KOPT-K1 (cell line): ENCODE measurements around the gene IFI44L.

Experiments used
- H3K27ac ChIP-seq: fragments of 200-600 bp; sonication (generic); 2 replicates; pipeline ENCODE4 v1.5.1; 2016; ENCODE audit warnings: antibody characterized with exemption, mild to moderate bottlenecking, low read depth, low read length; ENCODE audit not compliant: poor library complexity, severe bottlenecking
- H3K36me3 ChIP-seq: fragments of 200-600 bp; sonication (generic); 2 replicates; pipeline ENCODE4 v1.5.1; 2017; ENCODE audit warnings: antibody characterized with exemption, mild to moderate bottlenecking, low read length, moderate library complexity; ENCODE audit not compliant: insufficient read depth
- H3K9me3 ChIP-seq: fragments of 200-600 bp; sonication (generic); 2 replicates; pipeline ENCODE4 v1.5.1; 2017; ENCODE audit warnings: antibody characterized with exemption, low read length, mild to moderate bottlenecking; ENCODE audit not compliant: insufficient read depth, poor library complexity, severe bottlenecking

Gene IFI44L

GRCh38 chr1:78663923-78664322 lies 43.7 kb downstream of the IFI44L start:
- H3K9me3 ChIP-seq = no peaks in the 10 kb centered on the region
- H3K27ac ChIP-seq = no peak overlapping the region
- H3K36me3 ChIP-seq = peaks cover 47% of the 10 kb centered on the region

GRCh38 chr1:78664763-78665162 lies 44.5 kb downstream of the IFI44L start:
- Histone ChIP-seq H3K27ac (no peak overlapping the region), H3K36me3 (peaks cover 40% of the 10 kb centered on the region), H3K9me3 (no peaks in the 10 kb centered on the region)

- Histone ChIP-seq H3K27ac (no peak overlapping the region), H3K9me3 (no peaks in the 10 kb centered on the region), H3K36me3 (peaks cover 30% of the 10 kb centered on the region)
Observed at GRCh38 chr1:78665809-78666208, 45.6 kb downstream of the IFI44L start.

GRCh38 chr1:78667939-78668338 lies 47.7 kb downstream of the IFI44L start:
- H3K36me3 ChIP-seq = peaks cover 9% of the 10 kb centered on the region
- H3K9me3 ChIP-seq = no peaks in the 10 kb centered on the region
- no peak overlapping the region for H3K27ac ChIP-seq

- H3K27ac ChIP-seq = no peak overlapping the region
- H3K9me3 ChIP-seq = no peaks in the 10 kb centered on the region
- peaks cover 4% of the 10 kb centered on the region for H3K36me3 ChIP-seq
Observed at GRCh38 chr1:78668427-78668826, 48.2 kb downstream of the IFI44L start.

GRCh38 chr1:78672428-78672827 lies 52.2 kb downstream of the IFI44L start:
- Histone ChIP-seq H3K36me3 (no peaks in the 10 kb centered on the region), H3K9me3 (no peaks in the 10 kb centered on the region), H3K27ac (no peak overlapping the region)

- H3K36me3 ChIP-seq = no peaks in the 10 kb centered on the region
- H3K9me3 ChIP-seq = no peaks in the 10 kb centered on the region
- H3K27ac ChIP-seq = no peak overlapping the region
Observed at GRCh38 chr1:78673120-78673519, 52.9 kb downstream of the IFI44L start.

- Histone ChIP-seq H3K27ac (no peak overlapping the region), H3K36me3 (no peaks in the 10 kb centered on the region), H3K9me3 (no peaks in the 10 kb centered on the region)
Observed at GRCh38 chr1:78676347-78676982, 56.2 kb downstream of the IFI44L start.

- no peaks in the 10 kb centered on the region for H3K9me3 ChIP-seq
- no peaks in the 10 kb centered on the region for H3K36me3 ChIP-seq
- no peak overlapping the region for H3K27ac ChIP-seq
Observed at GRCh38 chr1:78676993-78677392, 56.7 kb downstream of the IFI44L start.

GRCh38 chr1:78677788-78678187 lies 57.5 kb downstream of the IFI44L start:
- no peak overlapping the region for H3K27ac ChIP-seq
- no peaks in the 10 kb centered on the region for H3K36me3 ChIP-seq
- H3K9me3 ChIP-seq = no peaks in the 10 kb centered on the region

- no peak overlapping the region for H3K27ac ChIP-seq
- no peaks in the 10 kb centered on the region for H3K36me3 ChIP-seq
- H3K9me3 ChIP-seq = no peaks in the 10 kb centered on the region
Observed at GRCh38 chr1:78678324-78678723, 58.1 kb downstream of the IFI44L start.

GRCh38 chr1:78681265-78681664 lies 61.0 kb downstream of the IFI44L start:
- H3K27ac ChIP-seq = no peak overlapping the region
- H3K9me3 ChIP-seq = no peaks in the 10 kb centered on the region
- H3K36me3 ChIP-seq = no peaks in the 10 kb centered on the region

GRCh38 chr1:78682496-78682895 lies 62.2 kb downstream of the IFI44L start:
- no peaks in the 10 kb centered on the region for H3K9me3 ChIP-seq
- H3K36me3 ChIP-seq = no peaks in the 10 kb centered on the region
- no peak overlapping the region for H3K27ac ChIP-seq

- Histone ChIP-seq H3K27ac (no peak overlapping the region), H3K9me3 (no peaks in the 10 kb centered on the region), H3K36me3 (no peaks in the 10 kb centered on the region)
Observed at GRCh38 chr1:78683079-78683478, 62.8 kb downstream of the IFI44L start.

GRCh38 chr1:78687315-78687714 lies 67.1 kb downstream of the IFI44L start:
- Histone ChIP-seq H3K9me3 (no peaks in the 10 kb centered on the region), H3K27ac (no peak overlapping the region), H3K36me3 (no peaks in the 10 kb centered on the region)

- Histone ChIP-seq H3K27ac (no peak overlapping the region), H3K36me3 (no peaks in the 10 kb centered on the region)
Observed at GRCh38 chr1:78687914-78688313, 67.7 kb downstream of the IFI44L start.

More at GRCh38 chr1:78687914-78688313, 67.7 kb downstream of the IFI44L start:
- no peaks in the 10 kb centered on the region for H3K9me3 ChIP-seq
